Kidney glomerular epithelial cell (primary cell): ENCODE measurements around the gene TNFRSF19.

Source experiments
- DNase-seq: peaks from one replicate; lab custom pipeline; 2025; lab: John Stamatoyannopoulos, UW

TNFRSF19 gene

DNA sequence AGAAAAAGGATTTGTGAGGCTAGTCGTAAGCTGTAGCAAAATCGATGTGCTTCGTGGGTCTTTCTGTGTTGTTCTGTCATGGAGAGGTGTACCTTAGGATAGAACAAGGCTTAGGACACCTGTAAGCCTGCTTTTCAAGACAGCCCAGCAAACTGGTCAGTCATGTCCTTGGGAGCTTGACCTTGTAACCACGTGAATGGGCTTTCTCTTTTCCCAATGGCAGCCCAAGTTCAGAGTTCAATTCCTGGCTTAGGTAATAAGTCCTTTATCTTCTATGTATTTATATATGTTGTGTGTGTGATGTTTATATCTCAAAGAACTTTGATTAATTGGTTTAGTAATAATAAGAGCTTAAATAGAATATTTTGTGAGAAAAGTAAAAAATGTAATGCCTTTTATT is 112.9 kb downstream of the TNFRSF19 start:
- no peak for DNase-seq

DNA sequence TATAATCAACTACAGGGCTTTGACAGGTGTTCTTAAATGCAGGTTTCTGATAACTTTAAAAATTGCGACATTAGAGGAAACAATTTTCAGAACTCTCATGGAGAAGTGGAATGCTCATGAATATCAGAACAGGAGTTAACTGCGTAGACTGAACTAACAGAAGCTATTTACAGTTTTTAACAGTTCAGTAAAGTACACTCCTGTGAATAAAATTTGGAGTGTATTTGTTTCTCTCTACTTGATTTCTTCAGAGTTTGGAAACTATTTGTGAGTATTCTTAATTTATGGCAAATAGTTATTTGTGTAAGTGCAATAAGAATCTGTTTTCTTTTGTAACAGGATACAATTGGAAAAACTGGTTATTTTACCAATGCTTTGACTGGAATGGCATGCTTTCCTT is 114.4 kb downstream of the TNFRSF19 start:
- no peak for DNase-seq

DNA sequence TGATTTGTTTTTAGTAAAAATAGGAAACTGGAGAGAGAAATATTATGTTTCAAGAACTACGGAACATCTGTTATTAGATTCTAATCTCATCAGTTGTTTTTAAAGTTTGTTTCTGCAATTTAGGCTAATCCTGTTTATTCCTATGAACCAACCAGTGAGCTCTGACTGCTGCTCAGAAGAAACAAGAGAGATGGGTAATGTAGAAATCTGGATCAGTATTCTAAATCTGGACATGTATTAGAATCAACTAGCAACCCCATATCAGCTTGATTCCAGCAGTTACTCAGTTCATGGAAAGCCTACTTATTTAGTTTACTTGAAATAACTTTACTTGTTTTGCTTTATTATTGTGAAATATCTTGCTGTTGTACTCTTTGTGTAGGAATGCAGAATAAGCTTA is 115.2 kb downstream of the TNFRSF19 start:
- no peak for DNase-seq

DNA sequence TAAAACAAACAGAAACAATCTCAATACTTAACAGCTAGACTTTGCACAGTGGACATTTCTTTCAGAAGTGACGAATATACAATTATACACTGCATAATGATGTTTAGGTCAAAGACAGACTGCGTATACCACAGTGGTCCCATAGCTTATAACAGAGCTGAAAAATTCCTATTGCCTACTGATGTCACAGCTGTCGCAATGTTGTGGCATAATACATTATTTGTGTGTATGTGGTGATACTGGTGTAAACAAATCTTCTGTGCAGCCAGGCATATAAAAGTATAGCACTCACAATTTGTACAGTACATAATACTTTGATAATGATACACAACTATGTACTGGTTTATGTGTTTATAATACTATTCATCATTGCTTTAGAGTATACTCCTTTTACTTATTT is 116.7 kb downstream of the TNFRSF19 start:
- no peak for DNase-seq

DNA sequence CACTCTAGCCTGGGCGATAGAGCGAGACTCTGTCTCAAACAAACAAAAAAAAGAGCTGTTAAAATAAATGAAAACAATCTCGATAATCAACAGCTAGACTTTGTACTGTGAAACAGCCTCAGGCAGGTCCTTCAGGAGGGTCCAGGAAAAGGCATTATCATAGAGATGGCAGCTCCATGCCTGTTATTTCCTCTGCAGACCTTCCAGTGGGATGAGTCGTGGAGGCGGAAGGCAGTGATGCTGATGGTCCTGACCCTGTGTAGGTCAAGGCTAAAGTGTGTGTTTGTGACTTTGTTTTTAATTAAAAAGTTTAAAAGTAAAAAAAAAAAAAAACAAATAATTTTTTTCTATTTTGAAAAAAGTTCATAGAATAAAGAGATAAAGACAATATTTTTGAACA is 117.4 kb downstream of the TNFRSF19 start:
- no peak for DNase-seq

DNA sequence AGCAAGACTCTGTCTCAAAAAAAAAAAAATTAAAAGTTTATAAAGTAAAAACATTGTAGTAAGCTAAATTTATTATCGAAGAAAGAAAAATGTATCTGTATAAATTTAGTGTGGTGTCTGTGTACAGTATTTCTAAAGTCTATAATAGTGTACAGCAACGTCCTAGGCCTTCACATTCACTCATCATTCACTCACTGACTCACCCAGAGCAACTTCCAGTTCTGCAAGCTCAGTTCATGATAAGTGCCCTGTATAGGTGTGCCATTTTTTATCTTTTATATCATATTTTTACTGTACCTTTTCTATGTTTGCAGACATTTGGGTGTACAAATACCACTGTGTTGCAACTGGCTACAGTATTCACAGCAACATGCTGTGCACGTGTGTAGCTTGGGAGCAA is 118.1 kb downstream of the TNFRSF19 start:
- no peak for DNase-seq

DNA sequence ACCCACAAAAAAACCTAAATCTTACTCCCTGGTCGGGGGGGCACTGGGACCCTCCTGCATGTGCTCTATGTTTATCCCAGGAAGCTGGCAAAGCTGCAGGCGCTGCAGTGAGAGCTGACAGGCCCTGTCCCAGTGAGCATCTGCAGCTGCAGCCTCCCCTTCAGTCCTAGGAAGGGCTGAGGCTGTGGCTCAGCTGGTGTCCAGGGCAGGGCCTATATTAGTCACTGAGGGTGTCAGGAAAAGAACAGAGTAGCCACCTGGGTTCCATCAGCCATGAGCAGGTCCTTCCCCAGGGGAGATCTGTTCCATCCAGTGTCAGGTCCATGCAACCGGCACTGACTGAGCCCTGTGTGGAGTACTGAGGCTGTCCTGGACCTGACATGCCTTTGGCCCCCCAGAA is 120.5 kb downstream of the TNFRSF19 start:
- no peak for DNase-seq

DNA sequence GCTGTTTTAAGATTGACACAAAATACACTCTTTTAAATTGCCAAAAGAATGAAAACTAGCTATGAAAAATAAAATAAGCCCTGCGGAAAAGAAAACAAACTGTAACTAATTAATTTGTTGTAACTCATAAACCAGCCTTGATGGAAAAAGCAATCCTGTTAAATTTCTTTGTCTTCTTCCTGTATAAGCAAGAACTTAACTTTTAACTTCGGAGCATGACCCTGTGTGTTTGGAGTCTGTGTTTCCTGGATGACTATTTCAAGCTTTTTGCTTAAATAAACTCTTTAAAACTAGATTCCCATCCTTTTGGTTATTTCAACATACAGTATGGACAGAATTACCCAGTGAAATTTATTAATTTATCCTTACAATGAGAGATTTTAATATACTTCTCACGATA is 122.6 kb downstream of the TNFRSF19 start:
- peak; percentile 13 for DNase-seq

DNA sequence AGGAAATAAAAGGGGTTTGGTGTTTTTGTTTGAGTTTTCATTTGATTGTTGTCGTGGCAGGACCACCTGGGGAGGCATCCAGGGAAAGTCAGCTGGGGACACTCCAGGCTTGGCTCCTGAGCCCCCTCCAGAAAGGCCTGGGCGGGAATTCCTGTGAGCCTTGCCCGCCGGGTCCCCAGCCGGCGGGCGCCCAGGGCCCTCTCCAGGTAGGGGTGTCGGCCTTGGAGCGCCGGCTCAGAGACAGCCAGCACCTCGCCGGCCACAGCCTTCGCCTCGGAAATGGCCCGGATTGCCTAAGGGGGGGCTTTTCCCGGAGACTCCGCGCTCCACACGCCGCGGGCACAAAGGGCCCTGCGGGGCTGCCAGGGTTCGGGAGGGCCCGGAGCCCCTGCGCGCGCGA is 125.0 kb downstream of the TNFRSF19 start:
- no peak for DNase-seq

DNA sequence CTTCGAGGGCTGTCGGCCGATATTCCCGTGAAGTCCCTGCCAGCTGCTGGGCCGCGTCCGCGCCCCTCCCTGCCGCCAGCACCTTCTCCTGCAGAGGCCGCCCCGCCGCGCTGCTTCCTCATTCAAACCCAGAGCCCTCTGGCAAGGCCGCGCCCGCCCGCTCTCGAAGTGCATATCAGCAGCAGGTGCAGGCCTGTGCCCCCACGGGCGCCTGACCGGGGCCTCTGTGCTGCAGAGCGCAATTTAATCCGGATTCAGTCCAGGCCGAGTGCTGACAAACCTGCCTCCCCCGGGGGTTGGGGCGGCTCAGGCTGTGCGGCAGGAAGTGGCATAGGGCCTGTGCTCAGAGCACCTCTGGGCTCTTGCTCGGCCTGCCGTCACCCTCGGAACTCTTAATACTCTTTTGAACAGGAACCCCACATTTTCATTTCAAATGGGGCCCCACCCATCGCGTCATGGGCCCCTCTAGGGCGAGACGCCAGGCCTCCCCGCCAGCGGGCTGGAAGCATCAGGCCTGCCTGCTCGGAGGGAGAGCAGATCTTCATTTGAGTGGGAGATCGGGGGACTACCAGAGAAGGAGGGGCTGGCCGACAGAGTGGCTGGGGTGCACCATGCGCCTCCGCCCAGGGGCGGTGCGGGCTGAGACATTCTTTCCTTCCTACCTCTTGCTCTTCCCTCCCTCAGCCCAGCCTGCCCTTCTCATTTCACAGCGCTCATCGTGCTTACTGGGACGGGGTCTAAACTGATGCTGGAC is 125.7 kb downstream of the TNFRSF19 start:
- no peak for DNase-seq

DNA sequence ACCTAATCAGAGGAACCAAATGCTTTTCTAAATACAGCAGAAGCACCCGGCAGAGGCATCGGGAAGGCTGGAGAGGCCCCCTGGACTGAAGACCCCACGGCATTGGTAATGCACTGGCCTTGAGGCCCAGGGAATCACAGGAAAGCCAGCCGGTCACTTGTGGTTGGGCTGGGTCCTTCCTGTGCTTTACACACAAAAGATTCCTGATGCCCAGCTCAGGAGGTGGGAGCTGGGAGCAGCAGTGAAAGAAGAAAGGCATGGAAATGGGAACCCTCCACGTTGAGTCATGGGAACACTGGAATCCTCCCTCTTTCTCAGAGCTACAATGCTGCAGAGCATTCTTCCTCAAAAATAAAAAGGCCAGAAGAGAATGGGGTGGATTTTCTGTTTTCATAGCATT is 126.4 kb downstream of the TNFRSF19 start:
- DNase-seq: peak; percentile 23

DNA sequence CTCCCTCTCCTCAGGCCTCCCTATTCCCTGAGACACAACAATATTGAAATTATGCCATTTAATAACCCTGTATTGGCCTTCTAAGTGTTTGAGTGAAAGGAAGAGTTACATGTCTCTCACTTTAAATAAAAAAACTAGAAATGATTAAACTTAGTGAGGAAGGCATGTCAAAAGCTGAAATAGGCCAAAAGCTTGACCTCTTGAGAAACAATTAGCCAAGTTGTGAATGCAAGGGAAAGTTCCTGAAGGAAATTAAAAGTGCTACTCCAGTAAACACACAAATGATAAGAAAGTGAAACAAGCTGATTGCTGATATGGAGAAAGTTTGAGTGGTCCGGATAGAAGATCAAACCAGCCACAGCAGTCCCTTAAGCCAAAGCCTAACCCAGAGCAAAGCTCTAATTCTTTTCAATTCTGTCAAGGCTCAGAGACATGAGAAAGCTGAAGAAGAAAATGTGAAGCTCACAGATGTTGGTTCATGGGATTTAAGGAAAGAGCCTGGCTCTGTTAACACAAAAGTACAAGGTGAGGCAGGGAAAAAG is 127.6 kb downstream of the TNFRSF19 start:
- no peak for DNase-seq

DNA sequence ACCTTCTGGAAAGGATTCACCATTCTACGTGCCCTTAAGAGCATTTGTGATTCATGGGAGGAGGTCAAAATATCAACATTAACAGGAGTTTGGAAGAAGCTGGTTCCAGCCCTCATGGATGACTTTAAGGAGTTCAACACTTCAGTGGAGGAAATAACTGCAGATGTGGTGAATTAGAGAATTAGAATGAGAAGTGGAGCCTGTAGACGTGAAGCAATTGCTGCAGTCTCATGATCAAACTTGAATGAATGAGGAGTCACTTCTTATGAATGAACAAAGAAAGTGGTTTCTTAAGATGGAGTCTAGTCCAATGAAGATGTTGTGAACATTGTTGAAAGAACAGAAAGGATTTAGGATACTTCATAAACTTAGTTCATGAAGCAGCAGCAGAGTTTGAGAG is 129.1 kb downstream of the TNFRSF19 start:
- DNase-seq: no peak

DNA sequence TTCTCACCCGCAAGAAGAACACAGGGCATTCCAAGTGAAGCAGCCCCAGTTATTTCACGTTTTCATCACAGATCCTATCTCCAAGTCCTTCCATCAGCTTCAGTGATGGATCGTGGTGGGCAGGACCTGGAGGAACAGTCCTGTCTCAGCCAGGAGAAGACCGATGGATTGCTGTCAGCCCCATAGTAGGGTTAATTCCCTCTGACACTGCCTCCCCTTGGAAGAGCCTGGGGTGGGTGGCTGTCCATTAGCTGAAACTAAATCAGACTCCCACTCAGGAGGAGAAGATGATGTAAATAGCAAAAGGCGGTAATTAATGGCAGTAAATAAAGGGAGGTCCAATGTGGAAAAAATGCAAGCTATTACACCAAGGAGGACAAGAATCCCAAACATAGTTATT is 131.0 kb downstream of the TNFRSF19 start:
- no peak for DNase-seq

DNA sequence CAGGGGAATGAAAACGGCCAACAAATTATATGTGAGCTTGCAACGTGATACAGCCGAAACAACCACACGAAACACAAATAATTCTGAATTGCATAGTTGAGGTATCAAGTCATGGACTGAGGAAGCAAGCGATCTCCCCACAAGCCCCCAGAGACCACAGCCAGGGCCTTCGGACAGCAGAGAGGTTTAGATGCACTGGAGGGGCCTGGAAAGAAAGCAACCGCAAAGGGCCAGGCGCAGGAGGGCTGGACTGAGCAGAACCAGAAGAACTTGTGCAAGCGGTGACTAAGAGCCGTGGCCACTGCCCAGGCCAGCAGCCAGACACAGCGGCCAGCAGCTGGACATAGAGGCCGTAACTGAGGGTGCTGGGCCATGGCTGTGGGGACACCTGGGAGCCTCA is 131.4 kb downstream of the TNFRSF19 start:
- DNase-seq: no peak

DNA sequence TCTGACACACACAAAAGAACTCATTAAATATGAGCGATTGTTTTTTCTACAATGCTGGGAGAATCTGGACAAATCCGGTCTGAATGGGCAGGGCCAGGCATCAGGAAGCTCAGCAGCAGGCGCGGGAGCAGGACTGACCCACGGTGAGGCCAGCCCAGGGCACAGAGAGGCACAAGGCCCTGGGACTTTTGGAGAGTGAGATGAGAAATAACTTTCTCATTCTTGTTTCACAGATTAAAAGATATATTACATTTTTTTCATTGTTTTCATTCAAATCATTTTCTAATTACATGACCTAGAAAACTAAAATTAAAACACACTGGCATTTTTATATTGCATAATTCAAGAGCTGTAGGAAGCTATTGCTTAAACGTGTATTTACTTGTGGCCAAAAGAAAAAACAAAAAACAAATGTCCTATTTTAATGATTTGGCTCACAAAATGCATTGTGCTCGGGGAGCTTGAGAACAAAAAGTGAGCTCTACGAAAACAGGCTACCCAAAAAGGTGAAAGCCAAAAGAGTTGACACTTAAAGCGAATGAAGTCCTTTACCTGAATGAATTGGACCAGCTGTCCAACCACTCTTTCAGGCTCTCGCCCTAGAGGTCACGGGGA is 133.1 kb downstream of the TNFRSF19 start:
- DNase-seq: no peak

DNA sequence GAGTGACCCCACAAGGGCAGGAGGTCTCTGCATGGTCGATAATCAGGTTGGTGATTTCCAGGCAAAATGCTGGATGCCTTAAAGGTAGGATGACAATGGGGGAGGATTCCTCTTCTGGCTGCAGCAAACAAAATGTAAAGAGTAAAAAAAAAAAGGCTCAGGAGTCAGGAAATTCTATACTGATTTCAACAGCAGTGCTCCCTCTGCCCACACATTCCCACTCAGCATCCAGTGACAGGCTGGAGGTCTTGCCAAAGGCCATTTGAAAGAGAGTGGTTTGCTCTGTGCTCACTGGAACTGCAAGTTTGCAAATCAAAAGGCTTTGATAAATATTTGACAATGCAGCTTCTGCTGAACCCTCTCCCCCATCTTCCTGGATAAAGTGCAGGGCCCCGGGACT is 135.4 kb downstream of the TNFRSF19 start:
- no peak for DNase-seq

DNA sequence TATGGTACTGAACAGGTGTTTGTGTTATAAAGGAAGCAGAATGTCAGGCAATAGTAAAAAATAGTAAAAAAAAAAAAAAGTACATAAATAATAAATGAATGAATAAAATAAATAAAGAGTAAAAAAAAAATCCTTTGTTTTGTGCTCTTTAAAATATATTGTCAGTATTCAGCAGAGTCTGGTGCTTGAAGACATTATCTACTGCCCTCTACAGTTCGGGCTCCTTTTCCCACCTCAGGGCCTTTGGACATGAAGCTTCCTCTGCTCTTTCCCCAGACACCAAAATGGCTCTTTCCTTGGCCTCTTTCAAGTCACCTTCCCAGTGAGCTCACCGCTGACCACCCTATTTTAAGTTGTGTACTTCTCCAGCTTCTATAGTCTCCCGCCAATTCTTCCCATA is 137.5 kb downstream of the TNFRSF19 start:
- DNase-seq: peak; percentile 13

DNA sequence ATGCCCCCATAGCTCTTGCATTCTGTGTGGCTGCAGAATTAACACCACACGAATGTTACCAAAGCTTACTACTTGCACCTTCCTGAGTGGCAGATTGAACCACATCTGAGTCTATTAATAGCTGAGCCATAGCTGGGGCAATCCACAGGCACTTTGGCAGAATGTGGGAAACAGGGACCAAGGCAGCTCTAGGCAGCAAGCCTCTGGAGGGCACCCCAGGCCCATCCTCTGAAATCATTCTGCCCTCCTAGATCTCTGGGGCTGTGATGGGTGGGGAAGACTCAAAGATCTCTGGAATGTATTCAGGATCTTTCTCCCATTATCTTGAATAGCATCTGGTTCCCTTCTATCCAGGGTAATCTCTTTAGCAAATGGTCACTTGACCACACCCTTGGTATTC is 139.3 kb downstream of the TNFRSF19 start:
- no peak for DNase-seq

DNA sequence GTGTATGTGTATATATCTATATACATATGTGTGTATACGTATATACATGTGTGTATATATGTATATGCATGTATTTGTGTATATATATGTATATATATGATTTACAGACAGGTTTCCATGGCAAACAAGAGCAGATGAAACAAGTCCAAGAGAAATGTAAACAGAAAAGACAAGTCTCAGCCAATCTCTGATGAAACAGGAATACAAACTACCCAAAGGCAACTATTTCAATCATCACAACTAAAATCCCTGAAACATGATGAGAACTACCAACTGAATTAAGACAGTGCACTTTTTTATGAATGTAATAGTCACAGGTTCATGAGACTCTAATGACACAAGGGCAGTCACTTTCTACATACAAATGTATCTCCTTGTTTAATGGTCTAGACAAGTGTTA is 140.2 kb downstream of the TNFRSF19 start:
- DNase-seq: no peak

DNA sequence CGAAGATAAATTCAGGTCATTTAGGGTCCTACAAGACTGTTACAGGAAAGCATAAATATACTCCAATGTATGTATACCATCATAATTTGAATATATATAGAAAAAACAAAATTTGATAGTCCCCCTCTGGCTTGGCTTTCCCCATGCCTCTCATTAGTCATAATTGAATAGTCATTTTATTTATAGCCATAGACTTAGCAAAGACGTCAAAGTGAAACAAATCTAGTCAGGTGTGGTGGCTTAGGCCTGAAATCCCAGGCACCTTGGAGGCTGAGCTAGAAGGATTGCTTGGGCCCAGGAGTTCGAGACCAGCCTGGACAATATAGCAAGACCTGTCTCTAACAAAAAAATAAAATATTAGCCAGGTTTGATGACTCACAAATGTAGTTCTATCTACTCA is 141.1 kb downstream of the TNFRSF19 start:
- DNase-seq: no peak

DNA sequence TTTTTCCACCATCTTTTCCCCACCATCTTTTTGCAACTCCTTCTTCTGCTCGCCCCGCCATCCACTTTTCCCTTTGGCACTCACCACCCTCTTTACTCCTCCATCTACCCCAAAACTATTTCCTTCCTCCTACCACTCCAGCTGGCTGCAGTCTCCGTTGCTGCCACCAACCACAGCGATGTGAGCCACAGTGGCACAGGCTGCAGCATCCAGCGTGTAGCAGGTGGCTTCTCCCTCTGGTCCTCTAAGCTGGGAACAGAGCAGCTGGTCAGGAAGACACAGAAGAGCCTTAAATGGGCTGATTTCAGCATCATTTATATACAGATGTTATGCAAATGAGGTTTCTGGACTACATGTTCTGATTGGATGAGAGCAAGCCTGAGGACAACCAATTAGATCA is 144.5 kb downstream of the TNFRSF19 start:
- no peak for DNase-seq

DNA sequence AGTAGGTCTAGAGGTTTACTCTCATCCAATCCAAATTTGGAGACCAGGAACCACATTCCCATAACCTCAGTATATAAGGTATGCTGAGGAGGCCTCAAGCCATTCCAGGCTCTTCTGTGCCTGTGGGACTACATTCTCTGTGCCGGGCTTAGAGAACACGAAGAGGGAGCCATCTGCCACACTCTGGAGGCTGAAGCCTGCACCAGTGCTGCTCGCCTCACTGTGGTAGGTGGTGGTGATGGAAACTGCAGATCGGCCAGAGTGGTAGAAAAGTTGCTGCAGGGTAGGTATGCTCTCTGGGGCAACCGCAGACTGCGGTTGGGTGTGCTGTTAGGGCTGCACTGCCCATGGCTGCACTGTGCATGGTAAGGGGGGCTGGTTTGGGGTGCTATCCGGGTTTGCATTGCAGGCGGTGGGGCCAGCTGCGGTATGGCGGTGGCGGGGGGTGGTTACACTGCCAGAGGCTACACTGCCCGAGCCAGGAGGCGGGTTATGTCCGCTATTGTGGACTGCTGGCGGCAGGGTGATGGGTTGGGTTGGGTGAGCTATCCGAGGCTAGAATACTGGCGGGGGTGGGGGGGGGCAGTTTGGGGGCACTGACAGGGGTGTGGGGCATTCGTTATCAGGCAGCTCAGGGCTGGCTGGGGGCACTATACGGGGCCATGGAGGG is 145.0 kb downstream of the TNFRSF19 start:
- DNase-seq: no peak
